Stomach smooth muscle (tissue), 2 donors: ENCODE measurements around the gene ACSL3.

ENCODE experiments used
- H3K27ac ChIP-seq: one replicate; pipeline ENCODE4 v1.7.0; 2013; ENCODE audit warnings: mild to moderate bottlenecking, low read length, inconsistent platforms
- H3K27me3 ChIP-seq, 2 donors: one replicate each; pipeline ENCODE4 v1.7.0; 2013; ENCODE audit warnings: low read length in 2 of 2; ENCODE audit not compliant: insufficient read depth in 2 of 2, control insufficient read depth in 1 of 2
- H3K36me3 ChIP-seq, 2 donors: one replicate each; pipeline ENCODE4 v1.7.0; 2013; ENCODE audit warnings: low read length in 2 of 2; ENCODE audit not compliant: control insufficient read depth in 2 of 2, insufficient read depth in 2 of 2
- H3K4me1 ChIP-seq: one replicate; pipeline ENCODE4 v1.7.0; 2013; ENCODE audit warnings: low read length; ENCODE audit not compliant: control insufficient read depth, insufficient read depth
- H3K4me3 ChIP-seq, 2 donors: one replicate each; pipeline ENCODE4 v1.7.0; 2013; ENCODE audit warnings: low read length in 2 of 2
- H3K9ac ChIP-seq, 2 donors: one replicate each; pipeline ENCODE4 v1.7.0; 2013; ENCODE audit warnings: low read length in 2 of 2, mild to moderate bottlenecking in 1 of 2
- H3K9me3 ChIP-seq, 2 donors: one replicate each; pipeline ENCODE4 v1.7.0; 2013; ENCODE audit warnings: low read length in 2 of 2; ENCODE audit not compliant: control insufficient read depth in 2 of 2
- donor health status: healthy.
- donor health status: Pancreatic carcinoma.

Gene ACSL3

DNA sequence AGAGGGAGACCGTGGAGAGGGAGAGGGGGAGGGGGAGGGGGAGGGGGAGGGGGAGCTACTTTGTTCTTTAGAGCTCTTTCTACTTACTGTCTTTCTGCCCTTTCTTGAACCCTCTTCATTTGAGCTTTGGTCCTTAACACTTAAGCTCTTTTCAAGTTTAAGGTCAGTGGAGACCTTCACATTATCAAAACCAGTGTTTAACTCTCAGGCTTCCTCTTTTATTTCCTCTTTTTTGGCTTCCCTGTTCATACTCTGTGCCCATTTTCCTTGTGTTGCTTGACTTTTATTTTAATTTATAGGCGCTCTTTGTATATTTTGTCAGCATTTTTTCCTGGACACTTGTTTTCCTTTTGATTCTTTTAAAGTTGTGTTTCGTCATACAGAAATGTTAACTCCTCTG, 37.1 kb downstream of the ACSL3 start:
- peaks cover 7% of the 10 kb centered on the region for H3K4me1 ChIP-seq
- no peak overlapping the region for H3K9ac ChIP-seq
- H3K27me3 ChIP-seq, result no peaks in the 10 kb centered on the region
- H3K4me3 ChIP-seq, result no peak overlapping the region
- no peaks in the 10 kb centered on the region for H3K9me3 ChIP-seq
- no peak overlapping the region for H3K27ac ChIP-seq
- no peaks in the 10 kb centered on the region for H3K36me3 ChIP-seq

DNA sequence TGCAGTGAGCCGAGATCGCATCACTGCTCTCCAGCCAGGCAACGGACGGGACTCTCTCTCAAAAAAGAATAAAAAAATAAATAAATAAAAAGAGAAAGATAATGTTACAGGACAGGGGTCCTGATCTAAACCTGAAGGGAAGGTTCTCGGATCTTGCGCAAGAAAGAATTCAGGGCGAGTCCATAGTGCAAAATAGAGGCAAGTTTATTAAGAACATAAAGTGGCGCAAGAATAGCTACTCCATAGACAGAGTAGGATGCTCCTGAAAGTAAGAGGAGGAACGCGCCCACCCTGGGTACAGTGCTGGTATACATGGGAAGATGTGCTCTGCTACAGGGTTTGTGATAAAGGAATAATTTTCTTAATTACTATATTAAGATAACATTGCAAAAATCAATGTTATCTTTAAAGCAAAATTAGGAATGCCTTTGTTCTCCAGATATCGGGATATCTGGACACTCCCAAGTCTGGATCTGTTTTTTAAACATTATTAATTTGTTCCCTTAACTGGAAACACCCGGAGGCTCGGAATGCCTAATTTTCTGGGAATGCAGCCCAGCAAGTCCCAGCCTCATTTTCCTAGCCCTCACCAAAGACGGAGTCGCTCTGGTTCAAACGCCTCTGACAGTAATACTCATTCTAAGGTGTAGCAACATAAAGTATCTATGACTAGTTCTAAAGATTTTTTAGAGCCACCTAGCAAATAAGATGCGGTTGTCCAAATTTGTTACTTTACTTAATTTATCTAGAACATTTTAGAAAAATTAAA, 38.8 kb downstream of the ACSL3 start:
- peaks cover 8% of the 10 kb centered on the region for H3K4me1 ChIP-seq
- H3K27me3 ChIP-seq, result no peaks in the 10 kb centered on the region
- H3K9me3 ChIP-seq, result no peaks in the 10 kb centered on the region
- no peak overlapping the region for H3K27ac ChIP-seq
- no peak overlapping the region for H3K4me3 ChIP-seq
- no peaks in the 10 kb centered on the region for H3K36me3 ChIP-seq
- H3K9ac ChIP-seq, result no peak overlapping the region

DNA sequence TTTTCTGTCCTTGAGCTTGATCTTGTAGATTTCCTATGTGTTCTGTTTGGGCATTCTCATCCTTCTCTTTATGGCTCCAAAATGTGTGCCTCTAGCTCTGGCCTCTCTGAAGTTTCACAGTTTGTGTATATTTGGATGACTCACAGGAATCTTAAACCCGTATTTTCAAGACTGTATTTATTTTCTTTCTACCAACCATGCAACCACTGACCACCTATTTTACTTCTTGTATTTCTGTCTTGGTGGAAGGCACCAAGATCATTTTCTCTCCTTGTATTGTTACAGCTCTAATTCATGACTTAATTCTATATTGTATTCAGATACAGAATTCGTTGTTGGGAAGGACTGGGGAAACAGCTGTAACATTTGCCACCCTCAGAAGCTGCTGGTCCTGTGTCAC, 39.5 kb downstream of the ACSL3 start:
- Histone ChIP-seq H3K27ac (no peak overlapping the region), H3K9me3 (no peaks in the 10 kb centered on the region), H3K27me3 (no peaks in the 10 kb centered on the region), H3K4me3 (no peak overlapping the region), H3K9ac (no peak overlapping the region), H3K36me3 (no peaks in the 10 kb centered on the region), H3K4me1 (peaks cover 12% of the 10 kb centered on the region)

- H3K27ac ChIP-seq, result no peak overlapping the region
Observed at GRCh38 chr2:222902660-222903059, 41.8 kb downstream of the ACSL3 start.

DNA sequence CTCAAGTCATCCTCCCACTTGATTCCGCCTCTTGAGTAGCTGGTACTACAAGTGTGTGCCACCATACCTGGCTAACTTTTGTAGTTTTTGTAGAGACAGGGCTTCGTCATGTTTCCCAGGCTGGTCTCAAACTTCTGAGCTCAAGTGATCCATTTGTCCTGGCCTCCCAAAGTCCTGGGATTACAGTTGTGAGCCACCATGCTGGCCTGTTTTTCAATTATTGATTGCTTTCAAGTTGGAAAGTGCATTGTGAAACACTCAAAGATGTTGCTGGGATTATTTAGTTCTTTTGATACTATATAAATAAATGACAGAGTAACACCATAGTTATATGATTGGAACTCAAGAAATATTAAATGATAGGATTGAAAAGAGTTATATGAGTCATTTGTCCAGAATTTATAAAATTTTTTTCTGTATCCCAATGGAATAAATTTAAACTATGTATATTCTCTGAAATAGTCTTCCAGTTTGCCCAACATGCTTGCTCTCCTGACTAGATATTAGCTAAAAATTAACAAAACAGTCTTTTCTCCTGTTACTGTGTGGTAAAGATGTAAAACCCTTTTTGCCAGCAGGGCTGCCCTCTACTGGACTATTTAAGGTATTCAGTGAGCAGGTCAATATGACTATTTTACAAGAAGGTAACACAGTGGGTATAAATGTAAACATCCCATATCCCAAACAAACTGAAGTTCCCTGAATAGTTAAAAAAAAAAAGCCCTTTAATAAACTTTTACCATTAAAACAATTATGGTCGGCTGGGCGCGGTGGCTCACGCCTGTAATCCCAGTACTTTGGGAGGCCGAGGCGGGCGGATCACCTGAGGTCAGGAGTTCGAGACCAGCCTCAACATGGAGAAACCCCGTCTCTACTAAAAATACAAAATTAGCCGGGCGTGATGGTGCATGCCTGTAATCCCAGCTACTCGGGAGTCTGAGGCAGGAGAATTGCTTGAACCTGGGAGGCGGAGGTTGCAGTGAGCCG, 42.7 kb downstream of the ACSL3 start:
- H3K27ac ChIP-seq, result no peak overlapping the region
- peaks cover 22% of the 10 kb centered on the region for H3K4me1 ChIP-seq
- no peak overlapping the region for H3K9ac ChIP-seq
- no peaks in the 10 kb centered on the region for H3K27me3 ChIP-seq
- H3K36me3 ChIP-seq, result no peaks in the 10 kb centered on the region
- no peak overlapping the region for H3K4me3 ChIP-seq
- no peaks in the 10 kb centered on the region for H3K9me3 ChIP-seq

More at GRCh38 chr2:222902660-222903059, 41.8 kb downstream of the ACSL3 start:
- Histone ChIP-seq H3K9ac (no peak overlapping the region), H3K27me3 (no peaks in the 10 kb centered on the region), H3K9me3 (no peaks in the 10 kb centered on the region), H3K36me3 (no peaks in the 10 kb centered on the region), H3K4me3 (no peak overlapping the region), H3K4me1 (peaks cover 18% of the 10 kb centered on the region)

DNA sequence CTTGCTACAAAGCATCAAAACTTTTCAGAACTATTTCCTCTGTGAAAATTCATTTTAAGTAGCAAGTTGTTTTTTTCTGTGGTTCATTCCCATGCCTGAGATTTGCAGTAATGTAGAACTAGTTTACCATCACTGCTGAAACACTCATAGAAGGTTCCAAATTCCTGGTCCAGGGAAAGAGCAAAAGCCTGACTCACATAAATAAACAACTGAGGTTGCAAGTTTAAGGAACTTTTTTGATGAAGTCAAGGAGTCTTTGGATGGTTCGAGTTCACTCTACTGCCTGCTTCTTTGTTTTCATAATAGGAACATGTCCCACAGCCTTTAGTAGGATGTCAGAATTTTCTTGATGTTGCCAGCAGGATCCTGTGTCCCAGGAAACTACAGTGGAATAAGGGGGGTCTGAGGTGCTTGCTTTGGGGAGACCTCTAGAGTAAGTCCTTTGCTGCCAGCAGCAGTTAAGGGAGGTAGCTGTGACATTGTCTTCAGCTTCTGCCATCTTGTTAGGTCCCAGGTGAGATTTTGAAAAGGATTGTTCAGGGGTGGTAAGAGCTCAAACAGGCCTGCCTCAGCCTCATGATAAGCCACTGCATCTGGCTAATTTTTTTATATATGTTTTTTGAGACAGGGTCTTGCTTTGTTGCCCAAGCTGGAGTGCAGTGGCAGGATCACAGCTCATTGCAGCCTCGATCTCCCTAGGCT, 43.9 kb downstream of the ACSL3 start:
- Histone ChIP-seq H3K4me3 (peak overlapping the region in 1 of 2 donors; percentile 31), H3K9ac (no peak overlapping the region), H3K36me3 (peaks cover 0 to 6% of the 10 kb centered on the region in 2 donors), H3K4me1 (peaks cover 22% of the 10 kb centered on the region), H3K27me3 (no peaks in the 10 kb centered on the region), H3K27ac (no peak overlapping the region), H3K9me3 (no peaks in the 10 kb centered on the region)

- H3K36me3 ChIP-seq, result peaks cover 5 to 8% of the 10 kb centered on the region in 2 donors
- no peaks in the 10 kb centered on the region for H3K9me3 ChIP-seq
- peaks cover 16% of the 10 kb centered on the region for H3K4me1 ChIP-seq
- H3K9ac ChIP-seq, result no peak overlapping the region
- H3K4me3 ChIP-seq, result no peak overlapping the region
- H3K27ac ChIP-seq, result no peak overlapping the region
- H3K27me3 ChIP-seq, result no peaks in the 10 kb centered on the region
Observed at GRCh38 chr2:222907048-222907447, 46.2 kb downstream of the ACSL3 start.

- Histone ChIP-seq H3K4me1 (peaks cover 24% of the 10 kb centered on the region), H3K27ac (no peak overlapping the region), H3K36me3 (peaks cover 5 to 8% of the 10 kb centered on the region in 2 donors), H3K4me3 (no peak overlapping the region), H3K27me3 (no peaks in the 10 kb centered on the region), H3K9me3 (no peaks in the 10 kb centered on the region), H3K9ac (no peak overlapping the region)
Observed at GRCh38 chr2:222907790-222908441, 47.1 kb downstream of the ACSL3 start.

DNA sequence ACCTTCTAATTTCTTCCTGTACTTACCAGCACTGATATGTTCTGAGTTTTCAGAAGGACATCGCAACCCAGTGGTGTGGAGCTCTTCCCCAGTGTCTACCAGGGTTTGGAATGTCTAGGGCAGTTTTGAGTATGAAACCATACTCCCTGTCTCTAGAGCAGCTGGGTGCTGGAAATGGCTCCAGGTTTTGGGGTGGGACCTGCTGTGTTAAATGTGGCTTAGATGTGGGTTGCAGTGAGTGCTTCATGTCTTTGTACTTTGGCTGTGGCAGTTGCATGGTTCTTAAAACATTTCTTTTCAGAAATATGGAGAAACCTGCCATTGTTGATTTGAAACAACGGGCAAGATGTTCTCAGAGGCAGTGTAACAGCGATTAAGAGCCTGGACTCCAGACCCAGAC, 48.5 kb downstream of the ACSL3 start:
- H3K9ac ChIP-seq, result no peak overlapping the region

GRCh38 chr2:222912117-222912516, 51.3 kb downstream of the ACSL3 start:
- no peak overlapping the region for H3K9ac ChIP-seq
- peaks cover 18% of the 10 kb centered on the region for H3K4me1 ChIP-seq
- H3K27ac ChIP-seq, result no peak overlapping the region
- H3K4me3 ChIP-seq, result no peak overlapping the region
- no peaks in the 10 kb centered on the region for H3K27me3 ChIP-seq
- no peaks in the 10 kb centered on the region for H3K9me3 ChIP-seq
- peaks cover 8 to 9% of the 10 kb centered on the region in 2 donors for H3K36me3 ChIP-seq

More for the DNA sequence above, 48.5 kb downstream of the ACSL3 start:
- H3K27ac ChIP-seq, result no peak overlapping the region
- H3K4me1 ChIP-seq, result peaks cover 26% of the 10 kb centered on the region
- H3K27me3 ChIP-seq, result no peaks in the 10 kb centered on the region
- H3K9me3 ChIP-seq, result no peaks in the 10 kb centered on the region
- H3K36me3 ChIP-seq, result peaks cover 5 to 8% of the 10 kb centered on the region in 2 donors
- no peak overlapping the region for H3K4me3 ChIP-seq
